Muscle of leg (tissue), 11 donors: ENCODE measurements around the gene PARP4. TPM values are rescaled to one million over a fixed set of nuclear protein-coding genes. Genes with fewer than 3 reads are reported as not detected.
"Not testable (repeated sequence)": the region's sequence is repeated elsewhere in the genome, so short reads cannot be mapped to it uniquely, and the experiment has no call there.

Experiments used
- DNase-seq: peaks from one replicate; pipeline ENCODE4 v3.0.0; 2013
- H3K27ac ChIP-seq: one replicate; pipeline ENCODE4 v1.5.1; 2013; ENCODE audit warnings: mild to moderate bottlenecking, low read length, control low read depth
- H3K27me3 ChIP-seq: one replicate; pipeline ENCODE4 v1.6.1; 2013; ENCODE audit warnings: low read length; ENCODE audit not compliant: control insufficient read depth, insufficient read depth
- H3K36me3 ChIP-seq: one replicate; pipeline ENCODE4 v1.6.1; 2013; ENCODE audit warnings: low read length; ENCODE audit not compliant: control insufficient read depth, insufficient read depth
- H3K4me1 ChIP-seq: one replicate; pipeline ENCODE4 v1.6.1; 2013; ENCODE audit warnings: low read length; ENCODE audit not compliant: control insufficient read depth, insufficient read depth
- H3K4me3 ChIP-seq: one replicate; pipeline ENCODE4 v1.5.1; 2013; ENCODE audit warnings: low read length, control low read depth
- H3K9me3 ChIP-seq: replicated peaks from 2 replicates; pipeline ENCODE4 v1.6.1; 2013; ENCODE audit warnings: low read depth, low read length; ENCODE audit not compliant: control insufficient read depth
- WGBS: methylation state at CpG from one replicate; pipeline ENCODE4 v1.1.5; 2013; ENCODE audit warnings: missing lambda C conversion rate; ENCODE audit not compliant: insufficient coverage; 5-methylcytosine and 5-hydroxymethylcytosine counted together
- polyA plus RNA-seq, 8 donors: library from polyadenylated mRNA; unstranded; fragments of 120-200 nt; gene quantifications; one replicate each; pipeline versions ENCODE4 v1.2.1 to v1.2.3, GENCODE V29; 2013; ENCODE audit warnings: inconsistent platforms in 1 of 8, low replicate concordance in 1 of 8; ENCODE audit not compliant: insufficient read length in 8 of 8, insufficient read depth in 1 of 8
- total RNA-seq: library from RNA; stranded (reverse); fragments of 120-200 nt; gene quantifications from one replicate; pipeline ENCODE4 v1.2.4, GENCODE V29; 2013

Gene PARP4
- total and polyA plus RNA-seq, 9 donors, result 20.0 to 30.9 (median 24.9) TPM

- H3K4me3 ChIP-seq, result no peak overlapping the region
- no peaks in the 10 kb centered on the region for H3K9me3 ChIP-seq
- peaks cover 45% of the 10 kb centered on the region for H3K36me3 ChIP-seq
- no peaks in the 10 kb centered on the region for H3K4me1 ChIP-seq
- WGBS, result 75% methylated on average over 4 of the region's 7 CpGs
- no peaks in the 10 kb centered on the region for H3K27me3 ChIP-seq
- no peak overlapping the region for H3K27ac ChIP-seq
- DNase-seq, result peak; percentile 7
Observed at GRCh38 chr13:24491845-24492244, 20.7 kb downstream of the PARP4 start.

GRCh38 chr13:24489721-24490120 lies 22.9 kb downstream of the PARP4 start:
- no peaks in the 10 kb centered on the region for H3K4me1 ChIP-seq
- DNase-seq, result no peak
- no peak overlapping the region for H3K4me3 ChIP-seq
- H3K36me3 ChIP-seq, result peaks cover 37% of the 10 kb centered on the region
- WGBS, result 100% methylated on average over 3 of the region's 6 CpGs
- H3K27ac ChIP-seq, result no peak overlapping the region
- H3K27me3 ChIP-seq, result no peaks in the 10 kb centered on the region
- H3K9me3 ChIP-seq, result no peaks in the 10 kb centered on the region

- not testable (repeated sequence) for H3K4me3 ChIP-seq, DNase-seq, H3K9me3 ChIP-seq, H3K4me1 ChIP-seq, H3K27ac ChIP-seq, H3K27me3 ChIP-seq
- 91% methylated on average over 2 of the region's 8 CpGs for WGBS
- peaks cover 33% of the 10 kb centered on the region for H3K36me3 ChIP-seq
Observed at GRCh38 chr13:24488092-24488491, 24.5 kb downstream of the PARP4 start.

GRCh38 chr13:24486017-24486657 lies 26.4 kb downstream of the PARP4 start:
- H3K4me1 ChIP-seq, H3K27ac ChIP-seq, H3K9me3 ChIP-seq, H3K4me3 ChIP-seq, DNase-seq, H3K27me3 ChIP-seq: not testable (repeated sequence)
- WGBS, result no CpG with 5 or more reads among the region's 3 CpGs
- peaks cover 35% of the 10 kb centered on the region for H3K36me3 ChIP-seq

- H3K4me3 ChIP-seq, result no peak overlapping the region
- no peaks in the 10 kb centered on the region for H3K4me1 ChIP-seq
- no peaks in the 10 kb centered on the region for H3K9me3 ChIP-seq
- WGBS, result 80% methylated on average over 4 of the region's 5 CpGs
- no peak overlapping the region for H3K27ac ChIP-seq
- no peaks in the 10 kb centered on the region for H3K27me3 ChIP-seq
- no peak for DNase-seq
- peaks cover 50% of the 10 kb centered on the region for H3K36me3 ChIP-seq
Observed at GRCh38 chr13:24473686-24474085, 38.9 kb downstream of the PARP4 start.

- not testable (repeated sequence) for H3K27me3 ChIP-seq, H3K4me1 ChIP-seq, H3K27ac ChIP-seq, H3K4me3 ChIP-seq, DNase-seq, H3K9me3 ChIP-seq
- peaks cover 57% of the 10 kb centered on the region for H3K36me3 ChIP-seq
- 100% methylated on average over 1 of the region's 5 CpGs for WGBS
Observed at GRCh38 chr13:24472129-24472528, 40.4 kb downstream of the PARP4 start.

GRCh38 chr13:24463078-24463477 lies 49.5 kb downstream of the PARP4 start:
- DNase-seq, result no peak
- Histone ChIP-seq H3K4me1 (no peaks in the 10 kb centered on the region), H3K36me3 (peaks cover 35% of the 10 kb centered on the region), H3K27me3 (no peaks in the 10 kb centered on the region), H3K4me3 (no peak overlapping the region), H3K9me3 (no peaks in the 10 kb centered on the region), H3K27ac (no peak overlapping the region)
- no CpG with 5 or more reads among the region's 2 CpGs for WGBS

- Histone ChIP-seq H3K27ac (no peak overlapping the region), H3K4me1 (no peaks in the 10 kb centered on the region), H3K4me3 (no peak overlapping the region), H3K9me3 (no peaks in the 10 kb centered on the region), H3K27me3 (no peaks in the 10 kb centered on the region), H3K36me3 (peaks cover 24% of the 10 kb centered on the region)
- 62% methylated on average over 5 of the region's 6 CpGs for WGBS
- DNase-seq, result no peak
Observed at GRCh38 chr13:24460256-24460655, 52.3 kb downstream of the PARP4 start.

- Histone ChIP-seq H3K27ac (no peak overlapping the region), H3K27me3 (no peaks in the 10 kb centered on the region), H3K9me3 (no peaks in the 10 kb centered on the region), H3K36me3 (peaks cover 27% of the 10 kb centered on the region), H3K4me3 (no peak overlapping the region), H3K4me1 (no peaks in the 10 kb centered on the region)
- no CpG with 5 or more reads among the region's 3 CpGs for WGBS
- no peak for DNase-seq
Observed at GRCh38 chr13:24459726-24460125, 52.9 kb downstream of the PARP4 start.

GRCh38 chr13:24459234-24459633 lies 53.3 kb downstream of the PARP4 start:
- Histone ChIP-seq H3K9me3 (no peaks in the 10 kb centered on the region), H3K27ac (no peak overlapping the region), H3K4me3 (no peak overlapping the region), H3K4me1 (no peaks in the 10 kb centered on the region), H3K36me3 (peaks cover 32% of the 10 kb centered on the region), H3K27me3 (no peaks in the 10 kb centered on the region)
- WGBS, result no CpG with 5 or more reads among the region's 2 CpGs
- DNase-seq, result peak; percentile 77

GRCh38 chr13:24458736-24459135 lies 53.8 kb downstream of the PARP4 start:
- H3K4me3 ChIP-seq, result no peak overlapping the region
- peaks cover 34% of the 10 kb centered on the region for H3K36me3 ChIP-seq
- no peaks in the 10 kb centered on the region for H3K4me1 ChIP-seq
- H3K27ac ChIP-seq, result no peak overlapping the region
- H3K9me3 ChIP-seq, result no peaks in the 10 kb centered on the region
- WGBS, result no CpG with 5 or more reads among the region's 4 CpGs
- H3K27me3 ChIP-seq, result no peaks in the 10 kb centered on the region
- no peak for DNase-seq
